ENCODE measurements around the gene GULP1.
A peak's percentile ranks its signal among the peaks of the same experiment; 100 is the strongest.

Gene GULP1

DNA sequence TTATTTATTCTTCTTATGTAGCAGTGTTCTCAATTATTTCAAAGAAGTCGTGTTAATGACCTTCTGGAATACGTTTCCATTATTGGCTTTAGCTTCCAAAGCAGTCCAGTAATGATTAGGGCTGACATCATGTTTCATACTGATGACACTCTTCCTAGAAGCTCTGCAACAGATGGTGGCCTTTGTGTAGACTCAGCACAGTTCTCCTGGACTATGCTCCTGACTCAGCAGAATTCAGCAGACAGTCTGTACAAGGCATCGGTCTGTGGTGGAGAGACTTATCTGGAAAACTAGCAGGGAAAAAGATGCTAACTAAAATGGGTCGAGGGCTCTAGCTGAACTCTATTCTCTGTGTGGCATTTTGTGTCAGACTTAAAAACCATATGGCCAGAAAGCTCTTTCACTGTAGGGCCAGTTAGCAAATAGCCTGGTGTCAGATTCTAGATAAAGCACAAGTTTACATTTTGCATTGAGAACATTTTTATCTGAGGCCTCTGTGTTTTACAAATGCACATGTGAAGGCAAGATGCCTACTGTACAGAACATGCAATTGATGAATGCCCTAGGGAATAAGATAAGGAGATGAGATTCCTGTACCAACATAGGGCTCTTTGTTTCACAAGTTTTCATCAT, 35.1 kb downstream of the GULP1 start:
- no peak for DNase-seq

DNA sequence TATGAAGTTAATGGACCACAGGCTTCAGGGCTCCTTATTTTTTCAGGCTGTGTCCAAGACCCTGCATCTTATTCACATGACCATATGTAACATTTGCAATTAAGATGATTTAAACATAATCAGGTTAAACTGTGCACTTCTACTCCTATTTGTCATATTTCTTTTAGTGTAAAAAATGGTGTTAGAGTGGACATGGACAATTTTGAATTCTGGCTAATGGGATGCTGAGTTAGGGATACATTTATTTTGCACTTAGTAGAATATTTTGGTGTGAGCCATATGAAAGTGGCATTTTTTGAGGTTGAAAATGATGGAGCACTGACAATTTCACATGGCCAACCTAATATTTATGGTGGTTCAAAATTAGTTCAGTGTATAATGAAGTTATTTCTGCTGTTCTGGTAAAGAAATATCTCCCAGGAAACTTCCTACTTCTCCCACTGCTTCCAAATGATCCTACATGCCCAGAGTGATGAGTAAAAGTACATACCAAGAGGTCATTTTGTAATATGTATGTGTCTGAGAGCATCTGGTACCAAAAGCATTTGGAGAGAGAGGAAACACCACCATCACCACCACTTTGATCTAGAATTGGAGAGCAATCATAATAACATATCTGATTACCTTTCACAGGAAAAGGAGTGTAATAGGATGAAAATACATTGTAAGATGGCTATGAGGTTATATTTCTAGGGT, 36.0 kb downstream of the GULP1 start:
- no peak for DNase-seq

DNA sequence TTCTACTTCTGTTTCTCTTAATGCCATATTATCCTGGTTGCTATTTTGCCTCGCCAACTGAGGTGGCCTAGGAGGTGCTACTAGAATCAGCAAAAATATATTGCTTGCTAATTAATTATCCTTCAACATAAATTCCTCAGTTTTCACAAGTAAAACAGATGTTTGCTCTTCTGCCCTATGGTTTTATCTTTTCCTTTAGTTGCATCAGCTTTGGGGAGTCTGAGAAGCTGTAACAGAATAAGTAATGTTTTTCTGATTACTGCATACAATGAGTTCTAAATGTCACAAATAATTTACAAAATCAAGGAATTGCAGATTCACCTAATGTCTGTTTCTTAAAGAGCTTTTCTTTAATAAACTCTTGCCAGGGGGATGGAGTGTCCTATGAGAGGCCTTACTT, 36.7 kb downstream of the GULP1 start:
- DNase-seq = no peak

- DNase-seq = no peak
These were observed 38.8 kb downstream of the GULP1 start for GRCh38 chr2:188330316-188331053.

- no peak for DNase-seq
These were observed 40.9 kb downstream of the GULP1 start for GRCh38 chr2:188332619-188333018.

DNA sequence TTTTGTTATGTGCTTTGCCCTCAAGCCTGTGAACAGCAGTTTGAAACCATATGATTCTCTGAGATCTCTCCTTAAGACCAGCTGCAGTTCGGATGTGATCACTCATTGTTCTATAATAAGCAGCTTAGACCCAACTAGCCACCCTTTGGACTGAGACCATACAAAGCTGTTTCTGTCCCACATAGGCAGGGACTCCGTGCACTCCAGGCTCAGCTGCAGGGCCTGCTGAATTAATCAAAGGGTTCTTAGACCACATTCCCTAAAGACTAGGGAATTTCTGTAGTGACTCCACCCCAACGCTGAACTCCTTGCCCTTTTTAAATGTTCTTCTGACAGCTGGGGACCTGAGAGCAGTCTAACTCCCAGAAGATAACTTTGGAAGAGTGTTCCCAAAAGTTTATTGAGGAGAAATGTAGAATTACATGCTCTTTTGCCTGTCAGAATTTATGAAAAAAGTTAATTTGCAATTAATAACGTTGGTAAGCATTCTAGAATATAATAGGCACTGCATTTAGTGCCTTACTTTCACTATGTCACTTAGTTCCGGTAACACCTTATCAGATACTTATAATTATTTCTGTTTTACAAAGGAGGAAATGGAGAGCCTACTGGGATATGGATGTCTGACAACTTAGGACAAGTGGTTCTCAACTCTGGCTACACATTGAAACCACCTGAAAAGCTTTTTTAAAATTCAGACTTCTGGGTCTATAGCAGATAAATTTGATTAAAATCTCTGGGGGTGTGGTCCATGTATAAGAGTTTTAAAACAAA, 42.3 kb downstream of the GULP1 start:
- no peak for DNase-seq

DNA sequence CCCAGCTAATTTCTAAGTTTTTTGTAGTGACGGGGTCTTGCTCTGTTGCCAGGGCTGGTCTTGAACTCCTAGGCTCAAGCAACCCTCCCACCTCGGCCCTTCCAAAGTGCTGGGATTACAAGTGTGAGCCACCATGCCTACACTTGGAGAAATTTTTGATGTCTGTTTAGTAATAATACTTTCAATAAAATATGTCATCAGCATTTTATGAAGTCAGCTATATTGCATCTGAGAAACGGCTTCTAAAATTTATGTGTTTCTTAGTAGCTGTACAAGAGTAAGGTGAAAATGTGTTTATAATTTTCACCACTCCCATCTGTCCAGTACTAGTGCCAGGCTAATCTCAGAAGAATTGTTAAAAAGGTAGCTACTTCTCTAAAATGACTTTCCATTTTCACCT, 46.8 kb downstream of the GULP1 start:
- no peak for DNase-seq

- DNase-seq = no peak
These were observed 48.6 kb downstream of the GULP1 start for GRCh38 chr2:188340257-188340656.

- DNase-seq = no peak
These were observed 53.3 kb downstream of the GULP1 start for GRCh38 chr2:188345020-188345419.

- DNase-seq = no peak
These were observed 53.8 kb downstream of the GULP1 start for GRCh38 chr2:188345426-188345825.

GRCh38 chr2:188345831-188346458, 54.3 kb downstream of the GULP1 start:
- no peak for DNase-seq

DNA sequence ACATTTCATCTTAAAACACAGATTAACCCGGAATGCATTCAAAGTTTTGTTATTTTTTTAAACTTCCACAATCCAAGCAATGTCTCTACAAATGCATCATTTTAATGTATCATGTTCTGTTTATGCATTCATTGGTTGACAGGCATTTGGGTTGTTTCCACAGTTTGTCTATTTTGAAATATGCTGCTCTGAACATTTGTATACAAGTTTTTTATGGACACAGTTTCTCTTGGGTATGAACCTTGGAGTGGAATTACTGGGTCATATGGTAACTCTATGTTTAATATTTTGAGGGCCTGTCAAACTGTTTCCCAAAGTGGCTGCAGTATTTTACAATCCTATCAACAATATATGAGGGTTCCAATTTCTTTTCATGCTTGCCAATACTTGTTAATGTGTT, 57.3 kb downstream of the GULP1 start:
- no peak for DNase-seq

- DNase-seq = no peak
These were observed 61.6 kb downstream of the GULP1 start for GRCh38 chr2:188353282-188353681.

DNA sequence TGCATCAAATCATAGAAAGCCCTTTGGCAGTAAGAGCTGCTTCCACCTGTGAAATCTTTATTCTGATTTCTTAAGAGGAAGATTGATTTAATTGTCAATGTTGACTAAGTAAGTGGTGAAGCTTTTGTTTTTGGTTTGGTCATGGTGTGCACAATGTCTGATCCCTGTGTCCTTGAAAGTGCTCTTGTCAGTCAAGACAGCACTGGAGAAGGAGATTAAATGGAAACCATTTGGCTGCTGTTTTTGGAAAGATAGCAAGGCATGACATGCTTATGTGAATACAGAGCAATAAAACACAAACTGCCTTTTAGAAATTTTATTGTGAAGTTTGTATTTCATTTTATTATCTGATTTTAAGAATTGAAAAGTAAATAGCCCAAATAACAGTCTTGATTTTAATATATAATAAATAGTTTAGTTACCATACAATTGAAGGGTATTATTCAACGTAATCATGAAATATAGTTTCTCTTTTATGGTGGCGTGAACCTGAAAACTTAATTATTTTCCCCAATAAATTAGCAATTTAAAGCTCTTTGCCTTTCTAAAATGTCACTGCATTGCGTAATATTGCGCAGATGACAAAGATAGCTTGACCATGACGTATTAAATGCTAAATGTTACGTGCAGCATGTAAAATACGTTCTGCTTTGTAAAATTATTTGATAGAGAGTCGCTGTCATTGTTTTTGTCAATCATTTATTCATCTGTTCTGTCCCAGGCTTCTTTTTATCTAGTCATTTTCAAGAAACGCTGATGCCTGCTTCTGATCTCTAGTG, 69.0 kb downstream of the GULP1 start:
- no peak for DNase-seq

GRCh38 chr2:188364033-188364630, 72.5 kb downstream of the GULP1 start:
- no peak for DNase-seq

- no peak for DNase-seq
These were observed 73.5 kb downstream of the GULP1 start for GRCh38 chr2:188365058-188365641.

DNA sequence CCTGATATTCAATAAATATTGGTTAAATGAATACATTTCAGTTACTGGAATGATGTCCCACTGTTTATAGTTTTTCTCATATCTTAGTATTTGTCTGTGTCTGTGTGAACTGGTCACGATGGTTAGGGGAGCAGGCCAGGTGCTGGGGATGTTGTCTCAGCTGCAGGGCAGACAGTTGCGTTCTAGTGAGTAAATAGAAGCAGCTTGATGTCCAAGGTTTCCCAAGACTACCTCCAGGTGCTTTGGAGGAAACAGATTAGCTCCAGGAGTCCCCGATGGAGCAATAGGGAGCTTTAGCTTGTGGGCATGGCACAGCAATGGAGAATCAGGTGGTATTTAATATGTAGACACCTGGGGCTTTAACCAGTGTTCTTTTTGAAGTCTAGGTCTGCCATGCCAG, 75.5 kb downstream of the GULP1 start:
- no peak for DNase-seq

DNA sequence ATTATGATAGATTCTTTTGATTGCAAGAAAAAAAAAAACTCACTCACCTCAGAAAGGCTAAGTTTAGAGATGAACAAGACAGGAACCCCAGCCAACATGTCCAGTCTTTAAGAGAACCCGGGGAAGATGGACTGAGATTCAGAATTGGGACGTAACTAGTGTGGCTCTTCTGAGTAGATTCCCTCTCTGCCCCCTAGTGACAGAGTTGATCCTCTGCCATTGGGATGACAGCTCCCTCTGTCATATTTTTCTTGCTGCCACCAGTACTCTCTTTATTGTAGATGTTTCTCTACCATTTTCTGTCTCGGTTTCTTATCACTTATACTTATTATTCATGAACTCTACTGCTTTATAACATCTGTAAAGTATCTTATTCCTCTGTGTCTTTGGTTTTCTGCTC, 77.7 kb downstream of the GULP1 start:
- peak in 1 of 5 donors; percentile 5 for DNase-seq

DNA sequence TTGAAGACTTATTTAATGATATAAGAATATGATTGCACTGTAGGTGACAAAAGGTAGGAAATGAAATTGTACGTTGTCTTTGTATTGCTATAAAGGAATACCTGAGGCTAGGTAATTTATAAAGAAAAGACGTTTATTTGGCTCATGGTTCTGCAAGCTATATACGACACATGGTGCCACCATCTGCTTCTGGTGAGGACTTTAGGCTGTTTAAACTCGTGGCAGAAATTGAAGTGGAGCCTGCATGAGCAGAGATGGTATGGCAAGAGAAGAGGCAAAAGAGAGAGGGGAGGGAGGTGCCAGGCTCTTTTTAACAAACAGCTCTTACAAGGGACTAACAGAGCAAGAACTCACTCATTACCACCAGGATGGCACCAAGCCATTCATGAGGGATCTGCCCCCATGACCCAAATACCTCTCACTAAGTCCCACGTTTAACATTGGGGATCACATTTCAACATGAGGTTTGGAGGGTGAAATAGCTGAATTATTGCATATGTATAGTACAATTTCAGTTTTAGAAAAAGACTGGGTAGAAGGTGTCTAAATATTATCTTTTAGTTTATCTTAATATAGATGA, 86.8 kb downstream of the GULP1 start:
- DNase-seq = no peak

GRCh38 chr2:188379748-188380147, 88.1 kb downstream of the GULP1 start:
- DNase-seq = no peak

DNA sequence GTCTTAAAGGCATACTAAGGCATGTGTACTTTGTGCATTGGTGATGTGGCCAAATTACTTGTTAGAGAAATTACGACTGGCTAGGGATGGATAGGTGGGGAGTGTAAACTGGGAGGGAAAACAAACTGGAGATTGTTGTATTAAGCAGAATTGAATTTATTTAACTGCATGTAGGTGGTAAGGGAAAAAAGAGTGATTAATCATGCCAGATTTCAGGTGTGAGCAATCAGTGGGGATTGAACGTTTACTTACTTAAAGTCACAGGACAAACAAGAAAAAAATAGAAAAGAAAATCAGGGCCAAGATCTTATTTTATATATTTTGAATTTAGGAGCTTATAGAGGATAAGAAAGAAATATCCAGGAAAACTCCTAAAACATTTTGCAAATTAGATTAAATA, 88.6 kb downstream of the GULP1 start:
- no peak for DNase-seq
